DLD1 (cell line): ENCODE data around the gene OPRM1.
"Not testable (repeated sequence)": the region's sequence is repeated elsewhere in the genome, so short reads cannot be mapped to it uniquely, and the experiment has no call there.

ENCODE experiments used
- in situ Hi-C: cut with HindIII; loops from 2 replicates; pipeline ENCODE4 v1.10.0; 2017; ENCODE audit warnings: low sequenced_read_pairs

OPRM1 gene

GRCh38 chr6:154039231-154039842 is at the start of gene OPRM1:
TSS of gene OPRM1 (plus strand) at chr6:154039240. CDS start at chr6:154039545, 305 bp downstream.
- in situ Hi-C loops = no loop called here

GRCh38 chr6:153989989-153990388 is 49.1 kb upstream of the OPRM1 start:
- in situ Hi-C loops = no loop called here

GRCh38 chr6:153994004-153994403 is 45.0 kb upstream of the OPRM1 start:
- in situ Hi-C loops = no loop called here

GRCh38 chr6:153994811-153995210 is 44.2 kb upstream of the OPRM1 start:
- in situ Hi-C loops = no loop called here

GRCh38 chr6:153997221-153997620 is 41.8 kb upstream of the OPRM1 start:
- in situ Hi-C loops = no loop called here

GRCh38 chr6:154001494-154002285 is 37.4 kb upstream of the OPRM1 start:
- in situ Hi-C loops = no loop called here

GRCh38 chr6:154002894-154003293 is 36.1 kb upstream of the OPRM1 start:
- in situ Hi-C loops = no loop called here

GRCh38 chr6:154010371-154010770 is 28.7 kb upstream of the OPRM1 start:
- in situ Hi-C loops = no loop called here

GRCh38 chr6:154012852-154013251 is 26.2 kb upstream of the OPRM1 start:
- in situ Hi-C loops = no loop called here

- in situ Hi-C loops = no loop called here
Observed at GRCh38 chr6:154017786-154018185, 21.3 kb upstream of the OPRM1 start.

- in situ Hi-C loops = no loop called here
Observed at GRCh38 chr6:154030646-154031045, 8.4 kb upstream of the OPRM1 start.

- in situ Hi-C loops = no loop called here
Observed at GRCh38 chr6:154041001-154041400, 2.0 kb downstream of the OPRM1 start.

GRCh38 chr6:154053141-154053540 is 14.1 kb downstream of the OPRM1 start:
- in situ Hi-C loops = no loop called here

- in situ Hi-C loops = no loop called here
Observed at GRCh38 chr6:154056536-154056935, 17.5 kb downstream of the OPRM1 start.

- in situ Hi-C loops = no loop called here
Observed at GRCh38 chr6:154057098-154057497, 18.1 kb downstream of the OPRM1 start.

- in situ Hi-C loops = no loop called here
Observed at GRCh38 chr6:154058963-154059680, 20.1 kb downstream of the OPRM1 start.

- in situ Hi-C loops = no loop called here
Observed at GRCh38 chr6:154060076-154060475, 21.0 kb downstream of the OPRM1 start.

- in situ Hi-C loops = no loop called here
Observed at GRCh38 chr6:154070041-154070440, 31.0 kb downstream of the OPRM1 start.

GRCh38 chr6:154070657-154071056 is 31.6 kb downstream of the OPRM1 start:
- in situ Hi-C loops = no loop called here

- in situ Hi-C loops = no loop called here
Observed at GRCh38 chr6:154071236-154071635, 32.2 kb downstream of the OPRM1 start.

GRCh38 chr6:154071711-154072110 is 32.7 kb downstream of the OPRM1 start:
- in situ Hi-C loops = no loop called here

GRCh38 chr6:154078596-154078995 is 39.6 kb downstream of the OPRM1 start:
- in situ Hi-C loops = not testable (repeated sequence)
